ENCODE results near the gene CAPG. TPM values are rescaled to one million over a fixed set of nuclear protein-coding genes. Genes with fewer than 3 reads are reported as not detected.
"Not testable (repeated sequence)": the region's sequence is repeated elsewhere in the genome, so short reads cannot be mapped to it uniquely, and the experiment has no call there.

CAPG gene
- total RNA-seq, 2 donors from 2014 or later, result 13.6 to 20.3 TPM

DNA sequence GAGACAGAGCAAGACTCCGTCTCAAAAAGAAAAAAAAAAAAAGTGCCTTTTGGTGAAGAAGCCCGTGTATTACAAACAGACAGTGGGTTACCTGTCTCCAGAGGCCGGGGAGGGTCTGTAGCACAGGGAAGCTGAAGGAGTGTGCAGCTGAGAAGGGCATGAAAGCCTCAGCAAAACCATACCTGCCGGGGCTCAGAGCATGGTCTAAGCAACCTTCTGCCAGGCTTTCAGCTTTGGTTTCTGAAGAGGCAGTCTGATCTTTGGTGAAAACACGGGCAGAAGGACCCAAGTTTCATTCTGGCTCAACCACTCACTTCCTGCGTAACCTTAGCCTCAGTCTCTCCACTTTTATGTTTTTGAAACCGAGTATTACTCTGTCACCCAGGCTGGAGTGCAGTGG lies 29.8 kb upstream of the CAPG start:
- ATAC-seq, result no peak
- no peak for DNase-seq
- intact Hi-C loops (cut with DNase I), result loop anchor here in 1 of 2 donors (5.0 kb wide), 1 partner anchor 97 kb away; the partner anchor contains the start of gene MAT2A

DNA sequence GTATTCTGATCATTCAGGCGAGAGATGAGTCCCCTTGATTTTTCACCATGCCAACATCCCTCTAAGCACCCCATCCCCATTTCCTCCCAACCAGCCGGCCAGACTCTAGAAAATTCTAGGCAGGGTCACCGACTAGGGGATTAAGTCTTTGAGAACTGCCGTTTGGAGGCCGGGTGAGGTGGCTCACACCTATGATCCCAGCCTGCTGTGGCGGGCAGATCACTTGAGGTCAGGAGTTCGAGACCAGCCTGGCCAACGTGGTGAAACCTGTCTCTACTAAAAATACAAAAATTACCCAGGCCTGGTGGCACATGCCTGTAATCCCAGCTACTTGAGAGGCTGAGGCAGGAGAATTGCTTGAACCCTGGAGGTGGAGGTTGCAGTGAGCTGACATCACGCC lies 29.4 kb upstream of the CAPG start:
- not testable (repeated sequence) for ATAC-seq, DNase-seq
- intact Hi-C loops (cut with DNase I), result loop anchor here in 1 of 2 donors (5.0 kb wide), 1 partner anchor 98 kb away; the partner anchor contains the start of gene MAT2A

DNA sequence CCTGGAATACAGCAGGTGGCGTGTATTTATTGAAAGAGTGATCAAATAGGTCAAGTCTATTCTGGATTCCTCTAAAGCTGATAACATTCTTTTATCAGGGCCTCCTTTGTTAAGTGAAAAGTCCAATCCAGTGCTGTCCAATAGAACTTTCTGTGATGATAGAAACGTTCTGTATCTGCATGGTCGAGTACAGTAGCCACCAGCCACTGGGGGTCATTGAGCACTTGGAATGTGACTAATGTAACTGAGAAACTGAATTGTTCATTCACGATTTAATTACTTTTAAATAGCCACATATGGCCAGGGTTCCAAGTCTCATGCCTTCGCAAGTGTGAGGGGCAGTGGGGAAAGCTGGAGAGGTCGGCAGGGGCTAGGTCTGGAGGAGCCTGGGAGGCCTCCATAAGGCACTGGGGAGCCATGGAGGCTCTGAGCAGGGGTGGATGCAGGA lies 28.9 kb upstream of the CAPG start:
- intact Hi-C loops (cut with DNase I), result loop anchor here in 1 of 2 donors (5.0 kb wide), 1 partner anchor 98 kb away; the partner anchor contains the start of gene MAT2A
- ATAC-seq (no peak), DNase-seq (no peak)

DNA sequence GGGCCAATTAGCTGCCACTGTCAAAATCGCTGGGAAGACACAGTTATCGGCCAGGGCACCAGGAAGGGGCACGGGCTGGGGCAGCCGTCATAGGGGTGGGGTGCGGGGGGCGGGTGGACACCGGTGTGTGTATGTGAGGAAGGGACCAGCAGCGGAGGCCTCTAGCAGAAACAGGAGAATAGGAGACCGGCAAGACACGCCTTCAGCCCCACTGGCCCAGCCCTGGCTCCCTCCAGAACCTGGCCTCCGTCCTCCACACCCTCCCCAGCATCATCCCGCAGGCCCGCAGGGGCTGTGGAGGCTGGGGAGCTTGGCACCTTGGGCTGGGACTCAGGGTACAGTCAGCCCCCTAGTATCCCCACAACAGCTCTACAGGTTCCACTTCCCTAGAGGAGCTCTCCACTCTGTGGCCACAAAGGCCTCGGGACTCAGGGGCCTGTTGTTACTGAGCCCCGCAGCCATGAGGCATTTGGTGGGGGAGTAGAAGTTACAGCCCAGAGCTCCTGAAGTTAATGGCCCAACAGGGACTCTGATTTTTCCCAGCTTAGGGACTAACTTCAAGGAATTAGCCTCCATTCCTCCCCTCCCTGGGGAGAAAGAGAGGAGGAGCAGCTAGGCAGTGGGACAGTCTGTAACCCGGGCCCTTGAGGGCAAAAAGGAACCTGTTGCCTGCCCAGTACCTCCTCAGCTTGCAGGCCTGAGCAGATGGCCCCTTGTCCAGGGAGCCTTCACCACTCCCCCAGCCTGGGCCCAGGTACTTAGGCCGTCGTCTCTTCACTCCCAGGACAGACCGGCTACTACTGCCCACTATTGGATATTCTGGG lies 28.2 kb upstream of the CAPG start:
- ATAC-seq, result peak; percentile 16 to 29
- no peak for DNase-seq
- intact Hi-C loops (cut with DNase I), result loop anchor here (1.0 to 5.0 kb wide), 2 partner anchors 99 to 100 kb away; partner anchors contain the start of gene MAT2A (in 1 of the 2)

DNA sequence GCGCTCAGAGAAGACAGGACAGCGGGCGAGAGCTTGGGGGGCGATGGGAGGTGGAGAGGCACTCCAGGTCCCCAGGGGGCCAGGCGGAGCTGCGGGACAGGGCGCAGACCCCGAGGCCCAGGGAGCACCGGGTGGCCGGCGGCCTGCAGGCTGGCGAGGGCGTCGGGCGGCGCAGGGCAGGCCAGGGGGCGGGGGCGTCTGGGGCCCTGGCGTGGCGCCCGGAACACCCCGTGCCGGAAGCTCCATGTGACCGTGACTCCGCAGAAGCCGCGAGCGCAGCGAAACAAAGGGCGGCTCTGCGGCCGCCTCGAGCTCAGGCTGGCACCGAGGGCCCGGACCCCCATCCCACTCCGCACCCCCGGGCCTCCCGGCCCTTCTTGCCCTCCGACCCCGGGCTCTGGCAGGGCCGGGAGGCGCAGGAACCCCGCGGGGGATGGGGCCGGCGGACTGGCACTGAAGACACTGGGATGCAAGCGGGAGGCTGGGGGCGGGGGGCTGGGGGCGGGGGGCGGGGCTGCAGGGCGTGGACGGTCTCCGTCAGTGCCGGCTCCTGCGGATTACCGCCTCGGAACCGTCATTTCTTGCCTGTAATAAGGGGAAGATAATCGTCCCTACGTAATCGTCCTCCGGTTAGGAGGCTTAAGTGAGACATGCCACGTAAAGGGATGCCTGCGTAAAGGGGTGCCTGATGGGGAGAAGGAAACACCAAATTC lies 27.5 kb upstream of the CAPG start:
- intact Hi-C loops (cut with DNase I), result loop anchor here (1.0 to 5.0 kb wide), 3 partner anchors 67 to 101 kb away; partner anchors contain the start of gene MAT2A (in 1 of the 2)
- ATAC-seq (peak; percentile 82 to 88), DNase-seq (peak; percentile 92)

GRCh38 chr2:85436836-85437487 lies 26.8 kb upstream of the CAPG start:
- DNase-seq, result no peak
- peak in 1 of 2 donors; percentile 1 for ATAC-seq
- intact Hi-C loops (cut with DNase I), result loop anchor here (2.0 to 5.0 kb wide), 2 partner anchors 68 to 100 kb away; partner anchors contain the start of gene MAT2A (in 1 of the 2)

GRCh38 chr2:85435981-85436835 lies 26.0 kb upstream of the CAPG start:
- DNase-seq, result no peak
- intact Hi-C loops (cut with DNase I), result loop anchor here (2.0 to 5.0 kb wide), 2 partner anchors 69 to 101 kb away; partner anchors contain the start of gene MAT2A (in 1 of the 2)

GRCh38 chr2:85435220-85435958 lies 25.2 kb upstream of the CAPG start:
- no peak for ATAC-seq
- intact Hi-C loops (cut with DNase I), result loop anchor here in 1 of 2 donors (5.0 kb wide), 1 partner anchor 102 kb away; the partner anchor contains the start of gene MAT2A
- no peak for DNase-seq

More at GRCh38 chr2:85435981-85436835, 26.0 kb upstream of the CAPG start:
- no peak for ATAC-seq

DNA sequence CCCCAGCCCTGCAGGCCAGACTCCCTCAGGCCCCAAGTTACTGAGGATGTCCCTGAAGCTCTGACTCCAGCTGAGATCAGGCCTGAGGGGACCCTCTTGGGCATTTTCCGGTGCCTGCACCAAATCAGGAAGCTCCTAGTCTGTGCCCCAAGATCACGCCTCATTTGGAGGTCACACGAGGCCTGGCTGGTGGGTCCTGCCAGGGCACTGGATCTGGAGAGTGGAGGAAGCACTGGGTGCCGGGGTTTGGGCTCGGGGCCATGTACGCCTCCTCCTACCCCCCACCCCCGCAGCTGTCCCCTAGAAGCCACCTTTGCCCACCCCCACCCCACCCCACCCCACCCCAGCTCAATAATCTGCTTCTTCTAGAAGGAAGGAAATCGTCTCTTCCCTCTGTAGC lies 24.5 kb upstream of the CAPG start:
- ATAC-seq, result no peak
- intact Hi-C loops (cut with DNase I), result loop anchor here in 1 of 2 donors (5.0 kb wide), 1 partner anchor 103 kb away; the partner anchor contains the start of gene MAT2A

DNA sequence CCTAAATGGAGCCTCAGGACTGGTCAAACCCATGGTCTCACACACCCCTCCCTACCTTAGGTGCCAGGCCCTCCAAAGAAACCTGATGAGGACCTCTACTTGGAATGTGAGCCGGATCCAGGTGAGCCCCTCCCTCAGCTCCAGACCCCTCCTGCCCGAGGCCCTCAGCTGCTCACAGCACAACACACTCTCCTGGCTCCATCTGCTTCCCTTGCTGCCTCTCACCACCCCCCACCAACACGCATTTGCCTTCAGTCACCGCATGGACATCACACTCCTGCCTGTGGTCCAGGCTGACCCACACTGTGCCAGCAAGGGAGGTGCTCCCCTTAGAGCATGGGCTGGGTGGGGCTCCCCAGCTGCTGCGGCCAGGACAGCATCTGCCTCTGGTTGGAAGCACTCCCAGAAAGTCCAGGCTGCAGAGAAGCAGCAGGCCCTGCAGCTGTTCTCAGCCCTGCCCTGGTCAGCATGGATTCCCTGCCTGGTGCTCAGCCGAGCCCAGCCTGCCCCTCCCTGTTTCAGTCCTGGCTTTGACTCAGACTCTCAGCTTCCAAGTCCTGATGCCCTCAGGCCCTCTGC lies 23.4 kb upstream of the CAPG start:
- intact Hi-C loops (cut with DNase I), result no loop called here
- peak; percentile 49 to 68 for ATAC-seq
- DNase-seq, result peak; percentile 87

More for the DNA sequence above, 24.5 kb upstream of the CAPG start:
- DNase-seq, result no peak

DNA sequence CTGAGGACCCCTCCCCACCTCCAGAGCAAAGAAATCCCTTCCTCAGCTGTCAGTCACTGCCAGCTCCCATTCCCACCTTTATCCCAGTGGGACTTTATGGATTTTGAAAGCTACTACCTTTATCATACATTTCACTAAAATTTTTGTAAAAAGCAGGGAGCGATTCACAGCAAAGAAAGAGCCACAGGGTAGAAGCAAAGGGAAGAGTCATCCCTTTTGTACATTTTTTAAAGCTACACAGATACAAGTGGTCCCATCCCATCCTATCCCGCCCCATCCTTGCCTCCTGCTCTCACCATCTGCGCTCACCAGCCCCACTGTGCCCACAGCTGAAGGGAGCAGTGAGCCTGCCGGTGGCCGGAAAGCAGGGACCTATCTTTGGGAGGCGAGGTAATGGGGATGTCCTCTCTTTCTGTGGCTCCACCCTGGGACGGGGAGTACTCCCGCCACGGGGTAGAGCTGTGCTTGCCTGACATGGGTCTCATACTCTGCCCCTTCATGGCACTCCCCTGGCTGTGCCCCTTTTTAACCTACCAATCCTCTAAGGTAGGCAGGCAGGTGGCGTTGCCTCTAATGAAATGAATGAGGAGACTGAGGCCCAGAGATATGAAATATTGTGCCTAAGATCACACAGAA lies 21.5 kb upstream of the CAPG start:
- no peak for DNase-seq
- no peak for ATAC-seq
- intact Hi-C loops (cut with DNase I), result no loop called here

DNA sequence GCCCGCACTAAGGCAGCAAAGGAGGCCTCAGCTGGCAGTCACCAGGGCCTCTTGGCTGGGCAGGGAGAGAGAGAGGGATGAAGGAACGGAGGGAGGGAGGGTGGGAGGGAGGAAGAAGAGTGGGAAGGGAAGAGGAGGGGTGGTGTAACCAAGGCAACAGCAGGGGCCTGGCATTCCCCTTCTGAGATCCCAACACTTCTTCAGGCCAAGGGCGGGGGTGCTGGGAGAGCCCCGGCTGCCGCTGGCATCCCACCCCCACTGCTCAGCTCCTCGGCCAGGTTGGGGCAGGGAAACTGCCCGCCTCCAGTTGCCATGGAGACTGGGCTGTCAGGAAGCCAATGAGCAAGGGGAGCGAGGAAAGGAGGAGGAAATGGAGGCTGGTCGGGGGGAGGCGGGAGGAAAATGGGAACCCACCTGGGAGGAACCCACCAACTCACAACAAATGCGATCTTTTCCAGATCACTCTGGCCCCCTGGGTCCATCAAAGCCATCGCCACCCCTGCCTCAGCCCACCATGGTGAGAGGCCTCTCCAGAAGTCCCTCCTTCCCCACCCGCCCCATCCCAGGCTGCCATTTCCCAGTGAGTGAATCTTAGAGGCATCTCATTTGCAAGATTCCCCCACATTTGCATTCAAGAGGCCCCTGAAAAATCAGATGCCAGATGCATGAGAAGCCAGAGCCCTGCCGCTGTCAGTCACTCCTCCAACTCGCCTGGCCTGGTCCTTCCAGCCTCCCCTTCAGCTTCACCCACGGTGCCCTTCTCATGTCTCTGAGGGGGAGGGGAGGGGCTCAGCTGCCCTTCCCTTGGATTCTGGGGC lies 20.8 kb upstream of the CAPG start:
- ATAC-seq, result no peak
- DNase-seq, result no peak
- intact Hi-C loops (cut with DNase I), result no loop called here

DNA sequence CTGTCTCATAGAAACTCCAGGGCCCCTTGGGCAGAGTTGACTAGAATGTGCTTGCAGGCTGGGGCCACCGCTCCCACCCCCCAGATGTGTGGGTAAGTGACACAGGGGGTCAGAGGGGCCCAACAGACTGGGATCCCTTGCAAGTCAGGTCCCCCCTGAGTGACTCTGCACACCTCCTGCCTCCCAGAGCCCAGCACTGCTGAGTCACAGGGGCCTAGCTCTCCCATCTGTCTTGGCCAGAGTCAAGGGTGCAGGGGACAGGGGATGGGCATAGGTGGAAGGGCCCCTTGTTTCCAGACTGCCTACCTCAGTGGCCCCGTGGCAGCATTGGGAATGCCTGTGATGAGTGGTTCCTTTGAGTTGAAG lies 19.7 kb upstream of the CAPG start:
- ATAC-seq (no peak), DNase-seq (no peak)
- intact Hi-C loops (cut with DNase I), result no loop called here

DNA sequence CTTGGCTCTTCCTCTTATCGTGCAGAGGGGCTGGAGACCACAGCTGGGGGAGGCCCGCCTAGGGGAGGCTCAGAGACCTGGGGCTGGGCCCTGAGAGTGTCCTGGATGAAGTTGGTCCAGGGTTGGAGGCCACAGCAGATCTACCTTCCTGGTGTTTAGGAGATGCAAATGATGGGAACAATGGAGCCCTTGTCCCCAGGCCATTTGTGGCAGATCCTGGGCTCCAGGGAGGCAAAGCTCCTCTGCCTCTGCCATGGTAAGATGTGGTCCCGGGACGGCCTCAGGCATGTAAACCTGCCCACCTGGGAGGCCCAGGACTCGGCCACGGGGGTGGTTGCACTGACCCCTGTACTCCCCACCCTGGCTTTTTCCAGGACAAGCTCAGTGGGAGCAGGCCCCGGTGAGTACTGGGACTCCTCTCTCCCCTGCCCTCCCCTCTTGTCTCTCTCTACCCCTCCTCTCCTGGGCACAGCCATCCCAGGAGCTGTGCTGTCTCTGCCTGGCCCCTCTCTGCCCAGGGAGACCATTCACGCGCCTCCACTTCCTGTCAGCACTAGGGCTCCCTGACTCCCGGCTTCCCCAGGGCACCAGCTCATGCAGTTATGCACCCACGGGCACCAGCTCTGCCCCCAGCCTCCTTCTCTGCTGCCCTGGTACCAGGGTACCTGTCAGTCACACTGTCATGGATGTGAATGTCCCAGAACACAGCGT lies 19.2 kb upstream of the CAPG start:
- intact Hi-C loops (cut with DNase I), result no loop called here
- no peak for DNase-seq
- no peak for ATAC-seq

- DNase-seq (no peak), ATAC-seq (no peak)
- intact Hi-C loops (cut with DNase I), result no loop called here
Measured at GRCh38 chr2:85428343-85428881, 18.2 kb upstream of the CAPG start.

All from left cardiac atrium (tissue), 4 donors.